ENCODE results near the gene CFI.

GRCh38 chr4:109708990-109709389 is 92.8 kb downstream of the CFI start:
- TF ChIP-seq CTCF (IDR thresholded peaks at IDR 0.05) (no peak), POLR2AphosphoS5 (IDR thresholded peaks at IDR 0.05) (no peak), POLR2A (IDR thresholded peaks at IDR 0.05) (no peak), EP300 (IDR thresholded peaks at IDR 0.05) (no peak)
